IMR-90 (cell line): Measurements from ENCODE around the gene KRTAP4-16.
A peak's percentile ranks its signal among the peaks of the same experiment; 100 is the strongest.

ENCODE experiments used
- CEBPB ChIP-seq: IDR thresholded peaks from 2 replicates; pipeline ENCODE4 v1.6.1; 2012; ENCODE audit warnings: low read depth, low read length, improper control_type of control experiment
- CHD1 ChIP-seq: IDR thresholded peaks from 2 replicates; pipeline ENCODE4 v1.6.1; 2012; ENCODE audit warnings: low read depth, low read length, improper control_type of control experiment
- MAFK ChIP-seq: IDR thresholded peaks from 2 replicates; pipeline ENCODE4 v1.6.1; 2012; ENCODE audit warnings: low read depth, low read length, improper control_type of control experiment
- MXI1 ChIP-seq: IDR thresholded peaks from 2 replicates; pipeline ENCODE4 v1.6.1; 2012; ENCODE audit warnings: low read depth, mild to moderate bottlenecking, low read length, moderate library complexity, borderline replicate concordance
- NFE2L2 ChIP-seq: fragments of 150-350 bp; IDR thresholded peaks from 2 replicates; pipeline ENCODE4 v1.6.1; 2016; ENCODE audit warnings: low read depth, mild to moderate bottlenecking, low read length
- POLR2A ChIP-seq: IDR thresholded peaks from 2 replicates; pipeline ENCODE4 v1.6.1; 2012; ENCODE audit warnings: mild to moderate bottlenecking, low read depth, low read length
- RAD21 ChIP-seq: IDR thresholded peaks from 2 replicates; pipeline ENCODE4 v1.6.1; 2012; ENCODE audit warnings: low read length, improper control_type of control experiment
- RCOR1 ChIP-seq: IDR thresholded peaks from 2 replicates; pipeline ENCODE4 v1.6.1; 2012; ENCODE audit warnings: mild to moderate bottlenecking, low read length, improper control_type of control experiment; ENCODE audit not compliant: insufficient replicate concordance
- RFX5 ChIP-seq: IDR thresholded peaks from 2 replicates; pipeline ENCODE4 v1.8.0; 2012; ENCODE audit warnings: low read depth, mild to moderate bottlenecking, low read length, moderate library complexity
- SMC3 ChIP-seq: fragments of 150-350 bp; IDR thresholded peaks from 2 replicates; pipeline ENCODE4 v1.6.1; 2016; ENCODE audit warnings: low read depth, mild to moderate bottlenecking, antibody characterized with exemption, low read length, moderate library complexity
- TF ChIP-seq, protein P1 (sequence below): conservative IDR thresholded peaks from 2 replicates; pipeline ENCODE4 v1.5.1; 2012; ENCODE audit warnings: mild to moderate bottlenecking, low read depth, low read length, improper control_type of control experiment

DNA sequence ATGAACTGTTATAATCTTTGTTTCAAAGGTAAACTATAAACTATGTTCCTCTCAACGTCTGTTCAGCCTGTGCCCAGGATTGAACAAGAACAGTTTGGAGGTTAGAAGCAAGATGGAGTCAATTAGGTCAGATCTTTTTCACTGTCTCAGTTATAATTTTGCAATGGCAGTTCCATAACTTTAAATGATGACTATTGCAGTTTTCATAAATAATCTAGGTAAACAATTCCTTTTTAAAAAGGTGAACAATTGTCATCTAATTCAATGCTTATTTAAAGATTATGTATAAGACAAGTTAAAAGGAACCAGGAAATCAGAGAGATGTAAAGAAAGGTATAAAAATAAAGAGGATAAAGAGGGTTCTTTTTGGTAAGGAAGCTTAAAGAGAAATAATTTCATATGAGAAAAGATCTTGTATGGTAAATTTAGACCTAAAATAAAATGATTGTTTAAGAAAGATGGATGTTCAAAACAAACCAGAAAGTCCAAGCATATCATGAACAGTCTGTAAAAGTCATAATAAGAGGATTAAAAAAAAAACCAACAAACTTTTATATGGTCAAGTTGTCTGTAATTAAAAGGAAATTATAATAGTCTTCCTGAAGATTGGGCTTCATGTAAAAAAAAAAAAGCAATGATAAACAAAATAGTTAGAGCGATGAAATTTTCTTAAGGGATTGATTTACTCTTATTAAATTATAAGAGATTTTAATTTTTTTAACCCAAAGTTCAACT, 9.3 kb upstream of the KRTAP4-16 start:
- no peak for TF ChIP-seq SMC3
- TF ChIP-seq, protein P1, sequence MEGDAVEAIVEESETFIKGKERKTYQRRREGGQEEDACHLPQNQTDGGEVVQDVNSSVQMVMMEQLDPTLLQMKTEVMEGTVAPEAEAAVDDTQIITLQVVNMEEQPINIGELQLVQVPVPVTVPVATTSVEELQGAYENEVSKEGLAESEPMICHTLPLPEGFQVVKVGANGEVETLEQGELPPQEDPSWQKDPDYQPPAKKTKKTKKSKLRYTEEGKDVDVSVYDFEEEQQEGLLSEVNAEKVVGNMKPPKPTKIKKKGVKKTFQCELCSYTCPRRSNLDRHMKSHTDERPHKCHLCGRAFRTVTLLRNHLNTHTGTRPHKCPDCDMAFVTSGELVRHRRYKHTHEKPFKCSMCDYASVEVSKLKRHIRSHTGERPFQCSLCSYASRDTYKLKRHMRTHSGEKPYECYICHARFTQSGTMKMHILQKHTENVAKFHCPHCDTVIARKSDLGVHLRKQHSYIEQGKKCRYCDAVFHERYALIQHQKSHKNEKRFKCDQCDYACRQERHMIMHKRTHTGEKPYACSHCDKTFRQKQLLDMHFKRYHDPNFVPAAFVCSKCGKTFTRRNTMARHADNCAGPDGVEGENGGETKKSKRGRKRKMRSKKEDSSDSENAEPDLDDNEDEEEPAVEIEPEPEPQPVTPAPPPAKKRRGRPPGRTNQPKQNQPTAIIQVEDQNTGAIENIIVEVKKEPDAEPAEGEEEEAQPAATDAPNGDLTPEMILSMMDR = no peak
- TF ChIP-seq CHD1 = no peak
- TF ChIP-seq NFE2L2 = no peak
- TF ChIP-seq RFX5 = no peak
- no peak for TF ChIP-seq POLR2A
- TF ChIP-seq RAD21 = no peak
- peak; percentile 67 for TF ChIP-seq MAFK
- TF ChIP-seq MXI1 = no peak
- TF ChIP-seq RCOR1 = no peak
- TF ChIP-seq CEBPB = no peak
